Breast epithelium (tissue), 4 donors: Measurements from ENCODE around the gene REG4. TPM values are rescaled to one million over a fixed set of nuclear protein-coding genes. Genes with fewer than 3 reads are reported as not detected.
"Not testable (repeated sequence)": the region's sequence is repeated elsewhere in the genome, so short reads cannot be mapped to it uniquely, and the experiment has no call there.

Experiments
- DNase-seq, 2 donors: peaks; one replicate each; pipeline ENCODE4 v3.0.0-alpha.2; 2019; ENCODE audit warnings: low spot score in 2 of 2
- H3K27ac ChIP-seq, 2 donors: fragments of 200-600 bp; sonication (generic) in 1 of 2; one replicate each; pipeline ENCODE4 v1.5.1; 2016 to 2019; ENCODE audit warnings: mild to moderate bottlenecking in 1 of 2
- H3K27me3 ChIP-seq, 2 donors: fragments of 200-600 bp; sonication (generic) in 1 of 2; one replicate each; pipeline versions ENCODE4 v1.5.1 to v1.6.0; 2017 to 2019; ENCODE audit warnings: control low read depth in 1 of 2, mild to moderate bottlenecking in 1 of 2
- H3K36me3 ChIP-seq: fragments of 200-600 bp; one replicate; pipeline ENCODE4 v1.5.1; 2019
- H3K4me1 ChIP-seq, 2 donors: fragments of 200-600 bp; sonication (generic); one replicate each; pipeline ENCODE4 v1.5.1; 2016 to 2019; ENCODE audit warnings: control low read depth in 1 of 2
- H3K4me3 ChIP-seq, 3 donors: fragments of 200-600 bp; sonication (generic); 1 replicate in 2 of 3; 2 replicates in 1 of 3; pipeline ENCODE4 v1.5.1; 2016 to 2019; ENCODE audit warnings: mild to moderate bottlenecking in 3 of 3, moderate library complexity in 2 of 3
- H3K9me3 ChIP-seq, 2 donors: fragments of 200-600 bp; sonication (generic) in 1 of 2; one replicate each; pipeline ENCODE4 v1.5.1; 2016 to 2019; ENCODE audit warnings: control low read depth in 1 of 2
- CTCF ChIP-seq, 3 donors: fragments of 450-650 bp; IDR thresholded peaks; one replicate each; pipeline ENCODE4 v1.5.1; 2016 to 2017; ENCODE audit warnings: antibody characterized with exemption in 3 of 3, mild to moderate bottlenecking in 3 of 3, moderate library complexity in 3 of 3
- POLR2A ChIP-seq: fragments of 450-650 bp; IDR thresholded peaks from one replicate; pipeline ENCODE4 v1.6.1; 2016; ENCODE audit warnings: antibody characterized with exemption, mild to moderate bottlenecking, moderate library complexity
- POLR2AphosphoS5 ChIP-seq, 3 donors: sonication (generic); formaldehyde crosslinking; IDR thresholded peaks; one replicate each; pipeline ENCODE4 v1.6.1; 2017; ENCODE audit warnings: antibody characterized with exemption in 3 of 3
- intact Hi-C: fragments of 100-400 bp; cut with DNase I; formaldehyde crosslinking; loops from one replicate; pipeline ENCODE4 v1.15.1; 2023; ENCODE audit warnings: low total_unique reads
- total RNA-seq, 3 donors: library from RNA; depleted of rRNA; stranded (reverse); fragments of >200 nt; gene quantifications; one replicate each; pipeline ENCODE4 v1.1.0, GENCODE V29; 2016

The REG4 gene
- not detected for total RNA-seq

- H3K9me3 ChIP-seq, result no peaks in the 10 kb centered on the region
- no peak within 1 kb of the TSS for H3K4me3 ChIP-seq
- no peaks in the 10 kb centered on the region for H3K4me1 ChIP-seq
- H3K27ac ChIP-seq, result no peak within 1 kb of the TSS
- no peaks in the 10 kb centered on the region for H3K27me3 ChIP-seq
- intact Hi-C loops, result no loop called here
- DNase-seq, result no peak
- no peaks in the 10 kb centered on the region for H3K36me3 ChIP-seq
- TF ChIP-seq POLR2AphosphoS5 (IDR thresholded peaks at IDR 0.05), result no peak
- TF ChIP-seq CTCF (IDR thresholded peaks at IDR 0.05), result no peak
- TF ChIP-seq POLR2A, result no peak
Measured at GRCh38 chr1:119811387-119811786, at the start of gene REG4. REG4 (minus strand) TSS chr1:119811460; CDS start chr1:119808769, 2,691 bp downstream.

- Histone ChIP-seq H3K36me3 (no peaks in the 10 kb centered on the region), H3K9me3 (no peaks in the 10 kb centered on the region), H3K4me3 (no peak overlapping the region), H3K27me3 (no peaks in the 10 kb centered on the region), H3K27ac (no peak overlapping the region), H3K4me1 (no peaks in the 10 kb centered on the region)
- DNase-seq, result no peak
- TF ChIP-seq POLR2A (no peak), POLR2AphosphoS5 (IDR thresholded peaks at IDR 0.05) (no peak), CTCF (IDR thresholded peaks at IDR 0.05) (no peak)
- intact Hi-C loops, result no loop called here
Measured at GRCh38 chr1:119859647-119860046, 48.4 kb upstream of the REG4 start.

GRCh38 chr1:119858556-119859214 lies 47.4 kb upstream of the REG4 start:
- H3K4me3 ChIP-seq, DNase-seq, H3K9me3 ChIP-seq, intact Hi-C loops, H3K27ac ChIP-seq, H3K4me1 ChIP-seq, H3K36me3 ChIP-seq, H3K27me3 ChIP-seq: not testable (repeated sequence)

- no peaks in the 10 kb centered on the region for H3K27me3 ChIP-seq
- no peak for DNase-seq
- TF ChIP-seq CTCF (IDR thresholded peaks at IDR 0.05), result no peak
- TF ChIP-seq POLR2AphosphoS5 (IDR thresholded peaks at IDR 0.05), result no peak
- no peak for TF ChIP-seq POLR2A
- no peak overlapping the region for H3K4me3 ChIP-seq
- no peaks in the 10 kb centered on the region for H3K36me3 ChIP-seq
- no peak overlapping the region for H3K27ac ChIP-seq
- no peaks in the 10 kb centered on the region for H3K9me3 ChIP-seq
- no peaks in the 10 kb centered on the region for H3K4me1 ChIP-seq
- intact Hi-C loops, result no loop called here
Measured at GRCh38 chr1:119858126-119858525, 46.9 kb upstream of the REG4 start.

- TF ChIP-seq CTCF (IDR thresholded peaks at IDR 0.05), result no peak
- TF ChIP-seq POLR2AphosphoS5 (IDR thresholded peaks at IDR 0.05), result no peak
- H3K4me1 ChIP-seq, result no peaks in the 10 kb centered on the region
- H3K27me3 ChIP-seq, result no peaks in the 10 kb centered on the region
- no peaks in the 10 kb centered on the region for H3K36me3 ChIP-seq
- DNase-seq, result no peak
- H3K4me3 ChIP-seq, result no peak overlapping the region
- no peaks in the 10 kb centered on the region for H3K9me3 ChIP-seq
- intact Hi-C loops, result no loop called here
- H3K27ac ChIP-seq, result no peak overlapping the region
Measured at GRCh38 chr1:119853155-119853554, 41.9 kb upstream of the REG4 start.

- H3K4me3 ChIP-seq, H3K4me1 ChIP-seq, DNase-seq, H3K36me3 ChIP-seq, H3K9me3 ChIP-seq, H3K27ac ChIP-seq, intact Hi-C loops, H3K27me3 ChIP-seq: not testable (repeated sequence)
Measured at GRCh38 chr1:119844206-119844605, 32.9 kb upstream of the REG4 start.
